Activated CD4-positive, alpha-beta T cell treated with anti-CD3 and anti-CD28 coated beads, Interleukin-2, amount 50 U/mL, for 48 hours (primary cell): ENCODE measurements around the gene SLC35B2.

Experiments
- DNase-seq, 2 experiments: peaks; one replicate each; pipeline ENCODE4 v3.0.0-alpha.2; 2020

SLC35B2 gene

DNA sequence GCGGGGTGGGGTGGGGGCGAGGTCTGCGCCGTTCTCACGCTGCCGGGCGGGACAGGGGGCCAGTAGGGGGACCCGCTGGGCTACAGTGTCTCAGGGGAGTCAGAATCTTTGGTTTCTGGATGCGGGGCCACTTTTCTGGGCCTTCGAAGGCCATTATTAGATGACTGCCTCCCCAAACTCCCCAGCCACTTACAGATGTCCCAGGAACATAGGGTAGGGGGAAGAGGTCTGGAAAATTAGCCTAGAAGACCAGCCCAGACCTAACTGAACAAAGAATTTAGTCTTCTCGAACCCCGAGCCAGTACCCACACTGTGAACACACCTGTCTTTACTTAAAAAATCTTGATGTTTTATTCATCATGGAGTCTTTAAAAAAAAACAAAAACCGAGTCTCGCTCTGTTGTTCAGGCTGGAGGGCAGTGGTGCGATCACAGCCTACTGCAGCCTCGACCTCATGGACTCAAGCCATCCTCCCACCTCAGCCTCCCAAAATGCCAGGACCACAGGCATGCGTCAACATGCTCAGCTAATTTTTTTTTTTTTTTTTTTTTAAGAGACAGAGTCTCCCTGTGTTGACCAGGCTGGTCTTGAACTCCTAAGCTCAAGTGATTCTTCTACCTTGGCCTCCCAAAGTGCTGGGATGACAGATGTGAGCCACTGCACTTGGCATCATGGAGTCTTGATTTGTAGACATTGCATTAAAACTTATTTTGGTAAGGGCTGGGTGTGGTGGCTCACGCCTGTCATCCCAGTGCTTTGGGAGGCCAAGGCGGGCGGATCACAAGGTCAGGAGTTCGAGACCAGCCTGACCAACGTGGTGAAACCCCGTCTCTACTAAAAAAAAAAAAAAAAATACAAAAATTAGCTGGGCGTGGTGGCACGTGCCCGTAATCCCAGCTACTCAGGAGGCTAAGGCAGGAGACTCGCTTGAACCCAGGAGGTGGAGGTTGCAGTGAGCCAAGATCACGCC, 37.2 kb downstream of the SLC35B2 start:
- DNase-seq, result no peak

DNA sequence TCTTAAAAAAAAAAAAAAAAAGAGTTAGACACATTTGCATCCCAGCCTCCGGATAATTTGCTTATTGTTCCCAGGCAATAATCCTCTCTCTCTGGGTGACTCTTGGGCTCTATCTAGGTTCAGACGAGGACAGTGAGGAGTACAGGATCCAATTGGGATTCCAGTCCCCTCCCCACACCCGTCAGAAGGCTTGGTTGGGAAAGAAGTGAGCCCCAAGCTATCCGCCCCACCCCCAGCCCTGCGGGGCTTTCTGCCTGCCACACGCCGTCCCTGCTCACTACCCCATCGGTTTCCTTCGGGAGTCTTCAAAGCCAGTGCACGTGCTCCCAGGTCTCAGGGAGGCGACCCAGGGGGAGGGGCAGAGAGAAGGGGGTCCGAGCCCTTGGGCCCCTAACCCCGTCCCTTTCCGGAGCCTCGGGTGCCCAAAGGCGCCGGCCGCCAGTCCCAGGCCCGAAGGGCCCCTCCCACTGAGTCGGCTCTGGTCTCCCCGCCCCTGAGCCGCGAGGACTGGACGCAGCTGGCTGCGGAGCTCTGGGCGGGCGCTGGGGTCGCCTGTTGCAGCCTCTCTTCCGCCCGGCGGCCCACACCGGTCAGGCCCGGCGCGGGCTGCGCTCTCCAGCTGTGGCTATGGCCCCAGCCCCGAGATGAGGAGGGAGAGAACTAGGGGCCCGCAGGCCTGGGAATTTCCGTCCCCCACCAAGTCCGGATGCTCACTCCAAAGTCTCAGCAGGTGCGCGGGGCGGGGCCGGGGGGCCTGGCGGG, 38.1 kb downstream of the SLC35B2 start:
- DNase-seq, result peak; percentile 20 to 30

- no peak for DNase-seq
Observed at GRCh38 chr6:44217332-44218143, 39.8 kb downstream of the SLC35B2 start.

DNA sequence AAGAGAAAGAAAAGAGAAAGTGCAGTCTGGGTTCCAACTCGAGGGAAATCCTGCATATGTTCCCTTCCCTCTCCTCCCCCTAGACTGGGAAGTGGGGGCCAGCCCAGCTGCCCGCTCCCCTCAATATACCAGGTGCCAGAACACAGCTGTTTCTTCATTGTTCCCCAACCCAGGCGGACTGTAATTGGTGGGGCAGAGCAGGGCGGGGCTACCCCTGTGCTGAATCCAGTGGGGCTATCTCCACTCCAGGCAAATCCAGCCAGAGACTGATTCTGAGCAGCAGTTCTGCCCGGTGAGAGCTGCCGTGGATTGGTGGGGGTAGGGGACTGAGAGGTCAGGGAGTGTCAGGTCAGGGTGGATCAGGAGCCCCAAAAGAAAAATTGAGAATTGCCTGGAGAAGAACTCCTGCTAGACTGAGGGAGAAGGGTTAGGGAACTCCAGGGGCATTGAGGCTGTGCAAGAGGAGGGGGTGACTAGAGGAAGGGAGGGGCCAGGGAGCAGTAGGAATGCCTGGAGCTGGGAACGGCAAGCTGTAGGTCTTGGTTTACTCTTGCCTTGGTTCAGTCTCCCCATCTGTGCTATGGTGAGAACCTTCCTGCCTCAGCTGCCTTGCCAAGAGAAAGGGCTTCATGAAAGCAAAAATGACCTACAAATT, 40.5 kb downstream of the SLC35B2 start, which contains the start of gene MYMX:
TSS of gene MYMX (plus strand) at position 250 of the 655 bp plus-strand sequence. CDS start 546 bp downstream, outside the sequence.
- no peak for DNase-seq

- no peak for DNase-seq
Observed at GRCh38 chr6:44214307-44214706, 43.0 kb downstream of the SLC35B2 start.

DNA sequence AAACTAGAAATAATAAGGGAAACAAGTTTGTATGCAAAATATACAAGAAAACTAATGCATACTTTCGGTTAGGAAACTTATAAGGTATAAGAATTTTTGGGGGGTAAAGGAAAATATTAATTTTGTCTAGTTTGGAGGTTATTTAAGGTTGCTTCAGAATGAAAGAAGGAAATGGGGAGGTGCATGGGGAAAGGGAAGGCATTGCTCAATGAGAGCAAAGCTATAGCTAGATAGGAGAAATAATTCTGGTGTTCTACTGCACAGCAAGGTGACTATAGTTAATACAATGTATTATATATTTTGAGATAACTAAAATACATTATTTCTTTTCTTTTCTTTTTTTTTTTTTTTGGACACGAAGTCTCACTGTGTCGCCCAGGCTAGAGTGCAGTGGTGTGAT, 46.0 kb downstream of the SLC35B2 start:
- DNase-seq, result no peak

- no peak for DNase-seq
Observed at GRCh38 chr6:44207966-44208365, 49.4 kb downstream of the SLC35B2 start.
